Activated CD4-positive, alpha-beta T cell treated with anti-CD3 and anti-CD28 coated beads for 48 hours (primary cell): Measurements from ENCODE around the gene MMRN1.

Experiments used
- DNase-seq: peaks from one replicate; pipeline ENCODE4 v3.0.0-alpha.2; 2020

The MMRN1 gene

GRCh38 chr4:89894649-89895550 is at the start of gene MMRN1:
TSS of gene MMRN1 (plus strand) at chr4:89894854. CDS start at chr4:89894972, 118 bp downstream.
- DNase-seq: no peak

- DNase-seq: no peak
Measured at GRCh38 chr4:89847571-89848325, 46.9 kb upstream of the MMRN1 start.

GRCh38 chr4:89855236-89855635 is 39.4 kb upstream of the MMRN1 start:
- no peak for DNase-seq

- DNase-seq: no peak
Measured at GRCh38 chr4:89860971-89861370, 33.7 kb upstream of the MMRN1 start.

GRCh38 chr4:89863533-89863932 is 31.1 kb upstream of the MMRN1 start:
- no peak for DNase-seq

GRCh38 chr4:89868276-89868675 is 26.4 kb upstream of the MMRN1 start:
- no peak for DNase-seq

GRCh38 chr4:89868999-89869589 is 25.6 kb upstream of the MMRN1 start:
- DNase-seq: no peak

GRCh38 chr4:89871211-89871610 is 23.4 kb upstream of the MMRN1 start:
- DNase-seq: no peak

GRCh38 chr4:89876548-89876947 is 18.1 kb upstream of the MMRN1 start:
- no peak for DNase-seq

GRCh38 chr4:89878611-89879010 is 16.0 kb upstream of the MMRN1 start:
- DNase-seq: no peak

GRCh38 chr4:89879215-89879614 is 15.4 kb upstream of the MMRN1 start:
- DNase-seq: no peak

- no peak for DNase-seq
Measured at GRCh38 chr4:89889289-89889688, 5.4 kb upstream of the MMRN1 start.

- DNase-seq: no peak
Measured at GRCh38 chr4:89897867-89898266, 3.2 kb downstream of the MMRN1 start.

GRCh38 chr4:89898304-89898716 is 3.7 kb downstream of the MMRN1 start:
- no peak for DNase-seq

GRCh38 chr4:89899152-89899551 is 4.5 kb downstream of the MMRN1 start:
- DNase-seq: no peak

- no peak for DNase-seq
Measured at GRCh38 chr4:89899854-89900253, 5.2 kb downstream of the MMRN1 start.

- peak; percentile 63 for DNase-seq
Measured at GRCh38 chr4:89901808-89902431, 7.3 kb downstream of the MMRN1 start.

GRCh38 chr4:89904524-89904923 is 9.9 kb downstream of the MMRN1 start:
- DNase-seq: no peak

- DNase-seq: no peak
Measured at GRCh38 chr4:89906316-89906715, 11.7 kb downstream of the MMRN1 start.

GRCh38 chr4:89906777-89907521 is 12.3 kb downstream of the MMRN1 start:
- DNase-seq: no peak

- no peak for DNase-seq
Measured at GRCh38 chr4:89909889-89910288, 15.2 kb downstream of the MMRN1 start.

- no peak for DNase-seq
Measured at GRCh38 chr4:89913623-89914022, 19.0 kb downstream of the MMRN1 start.
